Activated T-cell treated with anti-CD3 and anti-CD28 coated beads, Interleukin-2, amount 50 U/mL, for 1 hour (primary cell): ENCODE data around the gene UBAC1.
A peak's percentile ranks its signal among the peaks of the same experiment; 100 is the strongest.
"Not testable (repeated sequence)": the region's sequence is repeated elsewhere in the genome, so short reads cannot be mapped to it uniquely, and the experiment has no call there.

Source experiments
- DNase-seq: peaks from one replicate; pipeline ENCODE4 v3.0.0-alpha.2; 2020

The UBAC1 gene

GRCh38 chr9:135978642-135979546, 17.7 kb upstream of the UBAC1 start:
- peak; percentile 63 for DNase-seq

GRCh38 chr9:135976944-135977343, 15.8 kb upstream of the UBAC1 start:
- DNase-seq = no peak

DNA sequence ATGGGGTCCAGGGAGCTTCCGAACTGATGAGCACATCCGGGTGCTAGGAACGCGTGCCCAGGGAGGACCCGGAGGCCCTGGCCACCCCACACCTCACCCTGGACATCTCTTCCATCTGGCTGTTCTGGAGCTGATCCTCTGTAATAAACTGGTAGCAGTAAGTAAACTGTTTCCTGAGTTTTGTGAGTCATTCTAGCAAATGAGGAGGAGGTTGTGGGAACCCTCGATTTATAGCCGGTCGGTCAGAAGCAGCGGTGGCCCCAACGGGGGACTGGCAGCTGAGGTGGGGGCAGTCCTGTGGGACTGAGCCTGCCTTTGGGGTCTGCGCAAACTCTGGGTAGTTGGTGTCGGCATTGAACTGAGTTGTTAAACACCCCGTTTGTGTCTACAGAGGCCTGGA, 15.4 kb upstream of the UBAC1 start:
- no peak for DNase-seq

GRCh38 chr9:135975834-135976233, 14.7 kb upstream of the UBAC1 start:
- no peak for DNase-seq

DNA sequence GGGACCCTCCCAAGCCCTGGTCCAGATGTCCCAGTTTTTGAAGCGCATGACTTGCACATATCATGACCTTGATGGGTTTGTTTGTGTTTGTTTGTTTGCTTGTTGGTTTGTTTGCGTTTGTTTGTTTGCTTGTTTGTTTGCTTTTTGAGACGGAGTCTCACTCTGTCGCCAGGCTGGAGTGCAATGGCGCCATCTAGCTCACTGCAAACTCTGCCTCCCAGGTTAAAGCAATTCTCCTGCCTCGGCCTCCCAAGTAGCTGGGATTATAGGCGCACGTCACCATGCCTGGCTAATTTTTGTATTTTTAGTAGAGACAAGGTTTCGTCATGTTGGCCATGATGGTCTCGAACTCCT, 13.0 kb upstream of the UBAC1 start:
- no peak for DNase-seq

- DNase-seq = no peak
Measured at GRCh38 chr9:135973277-135974219, 12.4 kb upstream of the UBAC1 start.

- DNase-seq = peak; percentile 63
Measured at GRCh38 chr9:135971892-135972291, 10.7 kb upstream of the UBAC1 start.

GRCh38 chr9:135971111-135971766, 10.1 kb upstream of the UBAC1 start:
- no peak for DNase-seq

DNA sequence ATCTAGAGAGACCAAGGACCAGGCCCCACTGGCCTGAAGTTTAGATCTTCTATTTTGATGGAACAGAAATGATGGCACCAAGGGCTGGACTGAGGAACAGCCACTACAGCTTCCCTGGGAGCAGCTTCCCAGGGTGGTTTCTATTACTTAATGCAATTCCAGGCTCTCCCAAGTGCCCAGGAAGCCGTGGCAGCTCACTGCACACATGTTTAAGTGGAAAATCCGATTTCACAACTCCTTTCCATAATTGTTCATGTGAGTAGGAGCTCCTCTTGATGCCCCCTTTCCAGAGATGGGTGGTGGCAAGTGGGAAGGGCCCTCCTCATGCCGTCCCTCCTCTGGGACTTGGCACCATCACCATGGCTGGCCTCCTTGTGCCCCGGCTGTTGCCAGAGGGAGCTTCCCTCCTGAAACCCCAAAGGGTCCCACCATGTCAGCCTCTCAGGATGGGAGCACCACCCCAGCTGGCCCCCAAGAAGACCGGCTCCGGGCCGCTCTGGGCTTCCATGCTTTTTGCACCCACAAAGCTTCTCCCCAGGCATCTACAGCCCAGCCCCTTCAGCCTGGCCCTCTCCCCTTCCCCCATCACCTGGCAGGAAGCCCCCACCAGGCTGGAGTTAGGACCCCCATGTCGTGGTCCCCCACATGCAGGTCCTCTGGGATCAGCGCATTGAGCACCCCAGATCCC, 9.1 kb upstream of the UBAC1 start:
- no peak for DNase-seq

GRCh38 chr9:135969064-135969683, 8.0 kb upstream of the UBAC1 start:
- no peak for DNase-seq

DNA sequence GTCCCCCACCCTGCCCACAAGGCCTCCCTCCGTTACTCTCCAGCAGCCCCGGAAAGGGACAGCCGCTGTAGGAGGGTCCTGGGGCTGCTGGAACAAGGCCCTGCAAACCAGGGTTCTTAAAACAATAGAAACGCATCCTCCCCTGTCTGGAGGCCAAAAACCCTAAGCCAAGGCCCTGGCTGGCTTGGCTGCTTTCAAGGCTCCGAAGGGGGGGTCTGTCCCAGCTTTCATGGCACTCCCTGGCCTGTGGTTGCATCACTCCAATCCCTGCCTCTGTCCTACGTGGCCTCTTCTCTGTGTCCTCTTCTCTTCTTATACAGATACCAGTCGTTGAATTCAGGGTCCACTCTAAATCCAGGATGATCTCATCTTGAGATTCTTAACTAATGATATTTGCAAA, 7.4 kb upstream of the UBAC1 start:
- DNase-seq = no peak

DNA sequence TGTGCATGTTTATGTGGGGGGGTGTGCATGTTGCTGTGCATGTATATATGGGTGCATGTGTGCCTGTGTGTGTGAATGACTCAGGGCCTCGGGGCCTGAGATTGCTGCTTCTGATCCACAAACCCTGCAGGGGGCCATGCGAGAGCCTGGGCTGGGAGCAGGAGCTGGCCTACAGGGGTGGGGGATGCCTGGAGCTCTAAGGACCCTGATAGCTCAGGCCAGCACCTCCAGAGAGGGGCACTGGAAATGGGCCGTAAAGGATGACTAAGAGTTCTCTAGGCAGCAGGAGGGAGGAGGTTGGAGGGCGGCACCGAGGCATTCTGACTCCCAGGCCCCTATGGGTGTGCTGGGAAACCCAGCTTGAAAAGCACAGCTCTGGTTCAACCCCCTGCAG, 6.9 kb upstream of the UBAC1 start:
- DNase-seq = no peak

GRCh38 chr9:135966916-135967260, 5.7 kb upstream of the UBAC1 start:
- DNase-seq = not testable (repeated sequence)

DNA sequence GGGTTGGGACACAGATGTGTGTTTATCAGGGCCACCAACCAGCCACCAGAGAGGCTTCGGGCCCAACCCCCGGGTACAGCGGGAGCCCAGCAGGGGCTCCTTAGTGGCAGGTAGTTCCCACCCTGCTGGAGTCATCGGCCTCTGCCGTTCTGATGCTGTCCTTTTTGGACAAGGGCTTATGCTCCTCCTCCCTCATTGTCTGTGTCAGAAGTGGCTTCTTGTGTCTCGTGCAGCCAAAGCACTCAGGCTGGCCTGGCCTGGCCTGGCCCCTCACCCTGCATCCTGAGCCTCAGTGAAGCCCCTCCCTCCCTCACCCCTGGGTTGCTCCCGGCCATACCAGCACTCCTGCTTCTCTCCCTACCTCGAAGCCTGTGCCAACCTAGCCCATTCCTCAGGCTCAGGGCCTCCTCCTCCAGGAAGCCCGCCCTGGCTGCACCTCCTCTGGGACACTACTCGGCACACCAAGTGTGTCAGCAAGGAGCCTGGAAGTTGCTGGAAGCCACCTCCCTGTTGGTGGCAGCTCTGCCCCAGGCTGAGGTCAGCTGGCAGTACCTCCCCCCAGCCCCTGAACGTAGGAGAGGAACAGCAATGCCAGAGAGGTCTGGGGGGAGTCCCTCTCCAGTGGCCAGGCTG, 4.1 kb upstream of the UBAC1 start:
- no peak for DNase-seq

- DNase-seq = no peak
Measured at GRCh38 chr9:135963938-135964337, 2.8 kb upstream of the UBAC1 start.

DNA sequence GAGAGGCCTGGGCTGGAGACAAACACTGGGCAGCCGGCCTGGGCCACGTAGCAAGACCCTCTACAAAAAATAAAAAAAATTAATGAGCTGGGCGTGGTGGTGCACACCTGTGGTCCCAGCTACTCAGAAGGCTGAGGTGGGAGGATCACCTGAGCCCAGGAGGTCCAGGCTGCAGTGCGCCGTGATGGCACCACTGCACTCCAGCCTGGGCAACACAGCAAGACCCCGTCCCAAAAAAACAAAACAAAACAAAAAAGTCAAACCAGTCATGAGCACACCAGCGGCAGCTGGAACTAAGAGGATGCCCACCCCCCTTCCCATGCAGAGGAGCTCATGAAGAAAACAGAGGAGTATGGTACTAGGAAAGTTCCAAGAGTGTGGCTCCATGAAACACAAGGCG, 2.2 kb upstream of the UBAC1 start:
- DNase-seq = no peak

DNA sequence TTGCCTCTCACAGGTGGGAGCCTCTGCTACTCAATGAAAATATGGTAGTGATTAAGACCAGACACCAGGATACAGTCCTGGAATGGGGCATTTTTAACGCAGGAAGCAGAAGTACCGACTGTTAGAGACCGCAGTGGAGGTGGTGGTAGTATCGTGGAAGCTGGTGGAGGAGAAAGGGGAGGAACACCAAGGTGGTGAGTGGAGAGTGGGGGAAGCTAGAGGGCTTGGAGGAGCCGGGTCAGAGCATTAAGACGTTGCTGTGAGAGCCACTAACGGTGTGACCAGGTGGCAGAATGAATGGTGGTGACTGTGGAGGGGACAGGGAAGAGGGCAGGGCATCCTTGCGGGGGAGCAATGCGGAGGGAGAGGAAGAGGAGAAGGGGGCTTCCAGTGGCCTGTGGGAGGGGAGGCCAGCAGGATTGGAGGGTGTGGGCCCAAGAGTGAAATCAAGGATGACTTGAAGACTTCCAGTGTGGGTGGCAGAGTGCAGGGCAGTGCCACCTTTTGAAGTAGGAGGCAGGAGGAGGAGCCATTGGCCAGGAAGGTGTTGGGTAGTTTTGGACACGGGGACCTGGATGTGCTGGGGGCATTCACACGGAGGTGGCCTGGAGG, 1.6 kb upstream of the UBAC1 start:
- no peak for DNase-seq

DNA sequence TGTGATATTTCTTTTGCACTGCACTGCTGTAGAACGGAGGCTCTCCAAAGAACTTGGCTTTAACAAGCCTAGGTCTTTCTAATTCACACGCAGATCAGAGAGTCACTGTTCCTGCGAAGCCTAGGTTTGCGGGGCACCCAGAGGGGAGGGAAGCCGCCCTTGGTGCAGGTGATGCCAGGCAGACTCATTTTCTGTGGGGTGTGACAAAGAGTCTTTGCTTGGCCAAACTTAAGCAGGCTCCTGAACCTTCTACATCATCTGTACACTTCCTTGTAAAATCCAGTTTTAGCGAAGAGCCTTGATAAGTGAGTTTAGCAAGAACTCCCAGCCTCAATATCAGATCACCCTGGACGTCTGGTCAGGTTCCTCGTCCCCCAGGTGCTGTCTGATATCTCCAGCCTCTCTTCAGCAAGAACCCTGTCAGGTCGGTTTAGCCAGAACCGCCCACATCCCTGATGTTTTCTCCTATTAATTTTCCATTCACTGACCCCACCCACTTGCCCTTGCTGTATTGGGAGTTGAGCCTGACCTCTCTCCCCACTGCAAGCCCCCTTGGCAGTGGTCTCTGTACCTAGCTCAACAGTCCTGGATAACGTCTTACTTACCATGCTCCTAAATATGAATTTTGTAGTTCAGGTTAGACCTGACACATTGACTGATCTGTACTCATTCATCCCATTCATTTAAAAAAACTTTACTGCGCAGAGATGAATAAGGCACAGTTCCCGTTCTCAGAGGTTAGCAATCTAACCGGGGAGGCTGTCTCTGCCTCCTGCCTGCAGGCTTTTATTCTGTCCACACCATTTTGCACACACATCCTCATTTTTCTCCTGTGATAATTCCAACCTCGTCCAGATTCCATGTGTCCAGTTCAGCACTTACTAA, 880 bp upstream of the UBAC1 start:
- DNase-seq = no peak

DNA sequence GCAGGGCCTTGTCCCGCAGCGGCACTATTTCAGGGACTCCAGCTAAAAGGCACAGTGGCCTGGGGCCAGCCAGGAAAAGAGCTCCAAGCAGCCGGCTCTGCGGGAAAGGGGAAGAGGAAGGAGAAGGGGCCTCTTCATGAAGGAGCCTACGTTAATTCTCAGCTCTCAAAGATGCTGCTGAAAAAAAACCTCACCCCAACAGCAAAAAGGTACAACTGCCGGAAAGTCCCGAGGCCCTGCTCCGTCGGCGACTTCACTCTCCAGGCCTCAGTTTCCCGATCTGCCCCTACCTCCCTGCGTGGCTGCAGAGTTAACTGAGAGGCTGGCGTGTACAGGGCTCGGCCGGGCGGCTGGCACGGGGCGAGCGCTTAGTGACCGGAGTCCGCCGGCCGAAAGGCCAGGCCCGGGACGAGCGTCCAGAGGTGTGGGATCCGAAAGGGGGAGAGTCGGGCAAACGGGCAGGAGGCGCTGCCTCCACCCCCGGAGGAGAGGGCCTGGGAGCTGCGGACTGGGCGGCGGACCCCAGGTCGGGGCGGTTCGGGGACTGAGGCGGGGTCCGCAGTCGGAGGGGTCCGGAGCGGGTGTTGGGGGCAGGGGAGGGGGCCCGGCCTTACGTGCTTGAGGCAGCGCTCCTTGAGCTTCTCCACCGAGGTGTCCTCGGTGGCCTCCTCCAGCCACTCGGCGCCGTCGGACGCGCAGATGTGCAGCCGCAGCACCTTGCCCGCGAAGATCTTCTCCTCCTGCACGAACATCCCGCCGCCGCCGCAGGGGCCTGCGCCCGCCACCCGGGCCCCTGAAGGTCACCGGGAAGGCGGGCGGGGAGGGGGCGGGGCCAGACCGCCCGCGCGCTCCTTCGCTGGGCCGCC, 529 bp downstream of the UBAC1 start:
- peak; percentile 31 for DNase-seq
